HG03175 (cell line): ENCODE results near the gene PTH2.
"Not testable (repeated sequence)": the region's sequence is repeated elsewhere in the genome, so short reads cannot be mapped to it uniquely, and the experiment has no call there.

Experiments used
- ATAC-seq: cut with Tn5 transposase; IDR thresholded peaks from one replicate; pipeline ENCODE4 v1.9.1; 2021; ENCODE audit warnings: mild to moderate bottlenecking, moderate library complexity; ENCODE audit not compliant: unreplicated experiment

PTH2 gene, protein sequence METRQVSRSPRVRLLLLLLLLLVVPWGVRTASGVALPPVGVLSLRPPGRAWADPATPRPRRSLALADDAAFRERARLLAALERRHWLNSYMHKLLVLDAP

DNA sequence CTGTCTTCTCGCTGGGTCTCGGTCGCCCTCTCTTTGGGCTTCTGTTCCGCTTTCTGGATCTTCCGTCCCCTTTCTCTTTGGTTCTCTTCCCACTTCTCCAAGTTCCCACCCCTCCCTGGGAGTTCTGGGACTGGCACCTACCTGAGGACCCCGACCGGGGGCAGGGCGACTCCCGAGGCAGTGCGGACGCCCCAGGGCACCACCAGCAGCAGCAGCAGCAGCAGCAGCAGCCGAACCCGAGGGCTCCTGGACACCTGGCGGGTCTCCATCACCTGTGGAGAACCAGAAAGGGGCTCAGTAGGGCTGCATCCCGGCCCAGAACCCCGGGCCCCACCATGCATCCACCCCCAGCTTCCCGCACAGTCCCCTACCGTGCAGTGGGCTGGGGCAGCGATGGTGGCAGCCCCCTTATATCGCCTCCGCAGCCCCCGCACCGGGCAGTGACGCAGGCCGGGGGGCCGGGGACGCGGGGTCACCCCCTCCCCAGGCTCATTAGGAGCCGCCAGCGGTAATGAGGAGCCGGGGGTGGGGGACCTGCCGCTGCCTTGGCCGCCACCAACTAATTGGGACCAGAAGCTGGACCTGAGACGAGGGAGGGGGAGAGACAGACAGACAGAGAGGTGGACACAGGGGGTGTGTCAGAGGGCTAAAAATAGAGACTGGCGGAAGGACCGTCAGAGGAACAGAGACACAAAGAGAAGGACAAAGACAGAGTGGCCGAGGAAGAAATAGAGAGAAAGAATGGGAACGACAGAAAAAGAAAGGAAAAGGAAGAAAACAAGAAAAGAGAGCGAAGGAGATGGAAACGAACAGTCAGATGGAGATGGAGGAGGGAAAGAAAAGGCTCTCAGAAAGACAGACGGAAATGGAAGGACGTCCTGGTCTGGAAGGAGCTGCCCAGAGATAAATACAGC, at the start of gene PTH2:
PTH2 (minus strand) TSS at position 371 of the 914 bp plus-strand sequence; CDS start at position 269, 102 bp downstream.
- ATAC-seq, result no peak

DNA sequence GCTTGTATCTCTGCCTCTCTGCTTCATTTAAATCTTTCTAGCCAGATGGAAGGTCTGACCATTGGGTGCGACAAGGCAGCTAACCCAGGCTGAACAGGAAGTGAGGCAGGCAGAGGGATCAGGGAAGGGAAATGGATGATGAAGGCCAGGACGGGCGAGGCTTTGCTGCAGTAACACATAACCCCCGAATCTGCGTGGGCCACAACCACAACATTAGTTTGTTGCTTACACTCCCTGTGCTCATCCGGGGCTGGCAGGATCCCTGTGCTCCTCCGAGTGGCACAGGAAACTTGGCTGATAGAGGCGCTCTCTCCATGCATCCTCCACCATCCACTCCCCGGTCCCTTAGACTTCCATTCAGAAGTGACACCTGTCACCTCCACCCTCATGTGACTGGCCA, 49.7 kb upstream of the PTH2 start:
- ATAC-seq, result no peak

DNA sequence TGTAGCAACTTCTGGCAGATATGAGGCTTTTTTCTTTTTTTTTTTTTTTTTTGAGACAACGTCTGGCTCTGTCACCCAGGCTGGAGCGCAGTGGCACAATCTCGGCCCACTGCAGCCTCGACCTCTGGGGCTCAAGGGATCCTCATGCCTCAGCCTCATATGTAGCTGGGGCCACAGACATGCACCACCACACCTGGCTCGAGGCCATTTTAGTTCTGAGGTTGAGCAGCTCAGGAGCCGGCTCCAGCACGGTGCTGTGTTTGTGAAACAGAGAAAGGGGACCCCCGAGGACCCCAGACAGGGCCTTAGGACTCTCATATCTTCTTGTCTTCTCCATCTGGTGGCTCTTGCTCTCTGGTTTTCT, 47.4 kb upstream of the PTH2 start:
- ATAC-seq, result no peak

DNA sequence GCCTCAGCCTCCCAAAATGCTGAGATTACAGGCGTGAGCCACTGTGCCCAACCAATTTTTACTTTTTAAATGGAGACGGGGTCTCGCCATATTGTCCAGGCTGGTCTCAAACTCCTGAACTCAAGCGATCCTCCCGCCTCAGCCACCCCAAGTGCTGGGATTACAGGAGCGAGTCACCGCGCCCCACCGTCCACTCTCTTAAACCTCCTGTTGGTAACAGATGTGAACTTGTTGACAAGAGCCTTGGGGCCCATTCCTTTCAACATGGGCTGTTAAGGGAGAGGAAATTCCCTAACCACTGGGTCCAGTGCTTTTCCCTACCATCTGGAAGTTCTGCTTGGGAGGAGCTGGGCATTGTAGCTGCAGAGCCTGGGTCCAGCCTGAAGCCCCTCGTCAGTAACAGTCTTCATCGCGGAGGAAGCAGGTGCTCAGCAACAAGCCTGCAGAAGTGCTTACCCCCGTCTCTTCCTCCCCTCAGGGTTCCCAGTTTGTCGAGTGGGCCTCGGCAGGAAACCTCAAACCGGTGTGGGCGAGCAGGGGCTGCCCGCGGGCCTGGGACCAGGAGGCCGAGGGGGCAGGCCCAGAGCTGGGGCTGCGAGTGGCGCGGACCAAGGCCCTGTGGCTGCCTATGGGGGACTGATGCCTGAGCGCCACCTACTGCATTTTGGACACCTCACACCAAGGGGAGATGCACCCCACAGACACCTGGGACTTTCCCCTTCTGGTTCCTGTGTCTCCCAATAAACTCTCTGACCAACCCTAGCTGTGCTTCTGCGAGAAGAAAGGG, 46.8 kb upstream of the PTH2 start:
- peak; percentile 40 for ATAC-seq

DNA sequence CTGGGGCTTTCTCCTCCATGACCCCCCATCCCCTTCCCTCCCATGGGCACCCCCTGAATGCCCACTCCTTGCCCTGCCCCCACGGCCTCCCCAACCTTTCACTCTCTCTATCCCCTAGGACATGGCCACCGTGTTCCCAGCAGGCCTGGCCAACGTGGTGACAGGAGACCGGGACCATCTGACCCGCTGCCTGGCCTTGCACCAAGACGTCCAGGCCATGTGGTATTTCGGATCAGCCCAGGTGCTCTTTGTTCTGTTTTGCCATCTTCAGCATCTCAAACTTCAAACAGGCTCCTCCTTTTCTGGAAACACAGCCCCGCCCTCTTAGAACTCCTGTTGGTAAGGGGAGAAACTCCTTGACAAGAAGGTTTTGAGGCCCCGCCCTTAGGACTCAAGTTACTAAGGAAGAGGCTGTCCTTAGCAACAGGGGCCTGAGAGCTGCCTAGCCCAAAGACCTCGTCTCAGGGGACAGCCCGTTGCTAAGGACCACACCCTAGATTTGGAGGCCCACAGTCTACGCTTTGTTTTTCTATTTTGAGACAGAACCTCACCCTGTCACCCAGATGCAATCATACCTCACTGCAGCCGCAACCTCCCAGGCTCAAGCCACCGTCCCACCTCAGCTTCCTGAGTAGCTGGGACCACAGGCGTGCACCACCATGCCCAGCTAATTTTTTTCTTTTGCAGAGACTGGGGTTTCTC, 45.7 kb upstream of the PTH2 start:
- peak; percentile 71 for ATAC-seq

DNA sequence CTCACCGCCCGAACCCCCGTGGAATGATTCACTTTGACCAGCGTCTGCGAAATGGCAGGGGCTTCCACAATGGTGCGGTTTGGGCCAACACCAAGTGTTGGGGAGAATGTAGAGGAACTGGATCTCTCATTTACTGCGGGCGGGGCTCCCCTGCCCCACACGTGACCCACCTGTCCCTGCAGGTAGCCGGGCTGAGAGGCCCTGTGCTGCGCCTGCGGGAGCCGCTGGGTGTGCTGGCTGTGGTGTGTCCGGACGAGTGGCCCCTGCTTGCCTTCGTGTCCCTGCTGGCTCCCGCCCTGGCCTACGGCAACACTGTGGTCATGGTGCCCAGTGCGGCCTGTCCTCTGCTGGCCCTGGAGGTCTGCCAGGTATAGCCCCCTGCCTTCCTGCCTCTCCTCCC, 45.0 kb upstream of the PTH2 start:
- no peak for ATAC-seq

DNA sequence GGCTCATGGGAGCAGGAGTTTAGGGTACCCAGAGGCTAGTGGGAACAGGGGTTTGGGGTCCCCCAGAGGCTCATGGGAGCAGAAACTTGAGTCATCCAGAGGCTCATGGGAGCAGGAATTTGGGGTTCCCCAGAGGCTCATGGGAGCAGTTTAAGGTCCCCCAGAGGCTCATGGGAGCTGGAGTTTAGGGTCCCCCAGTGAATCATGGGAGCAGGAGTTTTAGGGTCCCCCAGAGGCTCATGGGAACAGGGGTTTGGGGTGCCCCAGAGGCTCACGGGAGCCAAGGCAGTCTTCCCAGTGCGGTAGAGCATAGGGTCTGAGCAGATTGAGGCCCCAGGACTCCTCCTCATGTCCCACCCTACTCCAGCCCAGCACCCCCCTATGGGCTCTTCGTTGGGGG, 42.1 kb upstream of the PTH2 start:
- ATAC-seq, result no peak

DNA sequence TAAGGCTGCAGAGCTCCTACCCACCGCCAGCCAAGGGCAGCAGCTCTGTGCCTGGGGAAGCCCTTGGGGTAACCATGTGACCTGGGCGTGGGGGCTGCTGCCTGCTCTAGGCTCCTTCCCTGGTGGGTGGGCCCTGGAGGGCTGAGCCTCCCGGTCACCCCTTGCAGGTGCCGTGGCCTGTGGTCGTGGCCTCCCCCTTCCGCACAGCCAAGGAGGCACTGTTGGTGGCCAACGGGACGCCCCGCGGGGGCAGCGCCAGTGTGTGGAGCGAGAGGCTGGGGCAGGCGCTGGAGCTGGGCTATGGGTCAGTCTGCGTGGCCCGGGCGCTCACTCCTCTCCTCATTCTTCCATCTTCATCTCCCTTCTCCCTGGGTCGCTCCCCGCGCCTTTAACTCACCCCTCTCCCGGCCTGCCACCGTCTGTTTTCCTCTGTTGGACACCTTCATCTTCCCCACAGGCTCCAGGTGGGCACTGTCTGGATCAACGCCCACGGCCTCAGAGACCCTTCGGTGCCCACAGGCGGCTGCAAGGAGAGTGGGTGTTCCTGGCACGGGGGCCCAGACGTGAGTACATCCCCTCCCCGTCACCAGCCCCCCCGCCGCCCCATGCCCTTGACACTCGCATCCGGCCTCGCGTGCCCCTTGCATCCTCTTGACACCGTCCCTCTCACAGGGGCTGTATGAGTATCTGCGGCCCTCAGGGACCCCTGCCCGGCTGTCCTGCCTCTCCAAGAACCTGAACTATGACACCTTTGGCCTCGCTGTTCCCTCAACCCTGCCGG, 40.9 kb upstream of the PTH2 start:
- no peak for ATAC-seq

DNA sequence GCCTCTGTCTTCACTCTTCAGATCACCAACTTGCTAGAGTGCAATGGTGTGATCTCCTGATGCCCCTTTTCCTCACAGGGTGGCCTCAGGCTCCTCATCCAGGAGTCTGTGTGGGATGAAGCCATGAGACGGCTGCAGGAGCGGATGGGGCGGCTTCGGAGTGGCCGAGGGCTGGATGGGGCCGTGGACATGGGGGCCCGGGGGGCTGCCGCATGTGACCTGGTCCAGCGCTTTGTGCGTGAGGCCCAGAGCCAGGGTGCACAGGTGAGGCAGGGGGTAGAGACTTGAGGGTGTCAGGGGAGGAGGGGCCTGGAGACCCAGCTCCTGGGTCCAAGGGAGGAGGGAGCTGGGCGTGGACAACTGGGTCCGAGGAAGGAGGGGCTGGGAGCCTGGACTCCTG, 39.3 kb upstream of the PTH2 start:
- ATAC-seq, result no peak

DNA sequence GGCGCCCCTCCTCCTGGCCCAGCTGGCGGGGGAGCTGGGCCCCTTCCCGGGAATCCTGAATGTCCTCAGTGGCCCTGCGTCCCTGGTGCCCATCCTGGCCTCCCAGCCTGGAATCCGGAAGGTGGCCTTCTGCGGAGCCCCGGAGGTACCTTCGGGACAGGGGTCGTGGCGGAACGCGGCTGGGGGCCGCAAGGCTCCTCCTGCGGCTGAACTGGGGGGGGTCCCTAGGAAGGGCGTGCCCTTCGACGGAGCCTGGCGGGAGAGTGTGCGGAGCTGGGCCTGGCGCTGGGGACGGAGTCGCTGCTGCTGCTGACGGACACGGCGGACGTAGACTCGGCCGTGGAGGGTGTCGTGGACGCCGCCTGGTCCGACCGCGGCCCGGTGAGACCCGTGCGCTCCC, 38.4 kb upstream of the PTH2 start:
- no peak for ATAC-seq

DNA sequence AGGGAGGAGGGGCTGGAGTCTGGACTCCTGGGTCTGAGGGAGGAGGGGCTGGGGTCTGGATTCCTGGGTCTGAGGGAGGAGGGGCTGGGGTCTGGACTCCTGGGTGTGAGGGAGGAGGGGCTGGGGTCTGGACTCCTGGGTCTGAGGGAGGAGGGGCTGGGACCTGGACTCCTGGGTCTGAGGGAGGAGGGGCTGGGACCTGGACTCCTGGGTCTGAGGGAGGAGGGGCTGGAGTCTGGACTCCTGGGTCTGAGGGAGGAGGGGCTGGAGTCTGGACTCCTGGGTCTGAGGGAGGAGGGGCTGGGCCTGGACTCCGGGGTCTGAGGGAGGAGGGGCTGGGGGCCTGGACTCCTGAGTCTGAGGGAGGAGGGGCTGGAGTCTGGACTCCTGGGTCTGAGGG, 37.9 kb upstream of the PTH2 start:
- not testable (repeated sequence) for ATAC-seq

DNA sequence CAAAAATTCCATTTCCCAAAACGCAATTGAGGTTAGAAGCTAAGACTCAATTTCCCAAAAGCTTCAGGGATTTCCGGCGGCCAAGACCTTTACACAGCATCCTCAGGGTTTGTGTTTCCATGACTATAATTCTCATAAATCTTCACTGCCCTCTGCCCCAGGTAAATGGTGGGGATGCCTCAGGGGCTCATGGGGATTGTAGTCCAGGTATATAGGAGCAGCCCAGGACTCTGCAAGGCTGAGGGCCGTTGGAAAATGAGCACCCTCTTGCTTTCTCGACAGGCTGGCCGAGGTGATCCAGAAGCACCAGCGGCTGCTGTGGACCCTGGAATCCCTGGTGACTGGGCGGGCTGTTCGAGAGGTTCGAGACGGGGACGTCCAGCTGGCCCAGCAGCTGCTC, 36.1 kb upstream of the PTH2 start:
- ATAC-seq, result no peak

DNA sequence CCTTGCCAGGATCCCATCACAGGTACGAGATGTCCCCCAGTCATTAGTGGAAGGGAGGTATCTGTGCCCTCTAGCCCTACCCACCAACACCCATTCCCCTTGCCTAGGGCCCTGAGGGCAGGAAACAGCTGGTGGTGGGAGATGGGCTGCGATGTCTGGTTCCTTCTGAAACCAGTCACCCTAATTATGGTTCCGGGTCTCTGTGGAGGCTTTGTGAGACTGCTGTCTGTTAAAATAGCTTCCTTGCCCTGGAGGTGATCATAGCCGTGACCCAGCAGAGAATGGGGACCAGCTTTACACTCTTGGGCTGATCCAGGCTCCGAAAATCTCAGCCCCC, 35.3 kb upstream of the PTH2 start:
- no peak for ATAC-seq

DNA sequence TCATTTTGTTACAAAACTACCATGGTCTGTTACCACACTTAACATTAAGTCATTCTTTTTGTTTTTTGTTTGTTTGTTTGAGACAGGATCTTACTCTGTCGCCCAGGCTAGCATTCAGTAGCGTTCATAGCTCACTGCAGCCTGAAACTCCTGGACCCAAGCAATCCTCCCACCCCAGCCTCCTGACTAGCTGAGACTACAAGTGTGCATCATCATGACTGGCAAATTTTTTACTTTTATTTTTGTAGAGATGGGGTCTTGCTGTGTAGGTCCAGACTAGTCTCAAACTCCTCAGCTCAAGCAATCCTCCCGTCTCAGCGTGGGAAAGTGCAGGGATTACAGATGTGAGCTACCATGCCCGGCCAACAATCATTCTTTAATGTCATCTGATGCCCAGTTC, 33.1 kb upstream of the PTH2 start:
- ATAC-seq, result no peak

DNA sequence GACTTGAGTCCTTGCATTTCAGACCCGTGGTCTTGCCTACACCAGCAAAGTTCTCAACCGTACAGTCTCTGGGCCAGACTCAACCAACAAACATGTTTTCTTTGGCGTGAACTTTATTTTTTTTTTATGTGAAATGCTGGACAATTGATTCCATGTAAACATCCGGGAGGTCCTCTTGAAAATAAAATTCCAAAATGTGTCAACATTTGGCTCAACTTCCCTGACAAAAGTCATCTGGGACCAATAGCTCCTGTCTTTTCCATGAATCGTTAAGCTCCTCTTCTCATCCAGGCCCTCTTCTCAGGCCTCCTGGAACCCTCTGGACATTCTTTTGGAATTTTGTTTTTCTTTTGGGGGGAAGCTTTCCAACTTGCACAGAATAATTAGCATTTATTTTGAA, 32.5 kb upstream of the PTH2 start:
- ATAC-seq, result no peak

DNA sequence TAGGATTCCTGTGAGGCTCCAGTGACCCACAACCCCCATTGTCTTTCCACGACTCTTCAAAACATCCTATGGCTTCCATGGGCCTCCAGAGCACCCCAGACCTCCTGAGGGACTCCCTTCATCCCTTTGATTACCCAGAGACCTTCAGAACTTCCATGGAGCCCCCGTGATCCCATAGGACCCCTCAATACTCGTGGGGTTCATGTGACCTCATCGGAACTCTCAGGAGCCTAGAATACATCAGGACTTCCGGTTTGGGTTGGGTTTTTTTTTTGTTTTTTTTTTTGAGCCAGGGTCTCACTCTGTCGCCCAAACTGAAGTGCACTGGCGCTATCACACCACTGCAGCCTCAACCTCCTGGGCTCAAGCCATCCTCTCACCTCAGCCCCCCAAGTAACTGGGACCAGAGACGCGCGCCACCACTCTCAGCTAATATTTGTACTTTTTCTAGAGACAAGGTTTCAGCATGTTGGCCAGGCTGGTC, 30.6 kb upstream of the PTH2 start:
- ATAC-seq, result no peak

DNA sequence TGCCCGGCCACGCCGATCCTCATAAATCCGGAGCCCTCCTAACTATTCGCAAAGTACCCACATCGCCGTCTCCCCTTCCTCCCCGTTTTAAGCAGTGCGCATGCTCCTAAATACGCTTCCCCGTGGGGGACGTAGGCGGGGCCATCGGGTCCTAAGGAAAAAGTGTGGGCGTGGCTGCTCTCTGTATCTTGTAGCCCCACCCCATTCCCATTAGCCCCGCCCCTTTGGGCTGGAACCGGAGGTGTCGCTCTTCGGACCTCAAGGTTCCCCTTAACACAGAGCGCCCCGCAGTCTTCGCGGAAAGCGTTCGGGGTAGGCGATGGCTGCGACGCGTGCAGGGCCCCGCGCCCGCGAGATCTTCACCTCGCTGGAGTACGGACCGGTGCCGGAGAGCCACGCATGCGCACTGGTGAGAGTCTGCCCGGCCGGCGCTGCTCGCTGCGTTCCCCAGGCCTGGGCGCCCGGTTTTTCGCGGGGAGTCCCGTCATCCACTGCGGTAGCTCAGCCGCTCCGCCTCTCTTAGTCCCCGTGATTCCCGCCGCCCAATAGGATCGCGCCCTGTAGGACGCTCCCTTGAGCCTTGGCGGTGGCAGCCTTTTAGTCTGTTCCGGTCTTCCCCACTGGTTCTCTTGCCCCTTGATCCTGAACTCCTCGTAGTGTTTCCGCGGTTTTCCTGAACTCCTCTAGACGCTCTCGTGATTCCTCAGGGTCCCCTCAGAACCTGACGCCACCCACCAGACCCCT, 29.9 kb upstream of the PTH2 start, which contains the start of gene ALDH16A1:
ALDH16A1 (plus strand) TSS at position 213 of the 744 bp plus-strand sequence; CDS start at position 320, 107 bp downstream.
- ATAC-seq, result peak; percentile 79

DNA sequence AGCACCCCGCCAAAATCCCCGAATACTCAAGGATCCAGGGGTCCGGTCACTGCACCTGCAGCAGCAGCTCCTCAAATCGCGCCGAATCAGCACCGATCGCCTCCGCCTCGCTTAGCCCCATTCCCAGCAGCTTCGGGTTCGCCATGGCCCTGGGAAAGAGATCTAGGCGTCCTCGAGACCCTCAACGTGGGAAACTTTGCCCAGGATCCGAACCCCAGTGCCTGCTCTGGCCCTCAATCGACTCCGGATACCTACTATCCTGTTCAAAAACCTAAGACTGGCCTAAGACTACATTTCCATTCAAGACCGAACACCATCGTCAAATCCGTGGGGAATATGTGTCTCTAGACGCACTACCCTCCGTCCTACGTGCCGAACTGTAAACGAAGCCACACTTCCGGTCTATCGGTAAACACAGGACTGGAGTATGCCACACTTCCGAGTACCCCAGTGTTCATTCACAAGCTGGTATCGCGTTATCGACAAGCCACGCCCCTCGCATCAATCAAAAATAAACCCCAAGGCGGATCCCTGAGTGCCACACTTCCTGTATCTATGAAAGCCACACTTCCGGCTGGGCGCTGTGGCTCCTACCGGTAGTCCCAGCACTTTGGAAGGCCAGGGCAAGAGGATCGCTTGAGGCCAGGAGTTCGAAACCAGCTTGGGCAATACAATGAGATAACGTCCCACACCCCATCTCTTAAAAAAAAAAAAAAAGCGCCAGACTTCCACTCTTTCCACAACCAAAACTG, 28.4 kb upstream of the PTH2 start, which contains the start of gene PIH1D1:
PIH1D1 (minus strand) TSS at position 385 of the 752 bp plus-strand sequence; CDS start at position 145, 240 bp downstream.
- ATAC-seq, result peak; percentile 58

DNA sequence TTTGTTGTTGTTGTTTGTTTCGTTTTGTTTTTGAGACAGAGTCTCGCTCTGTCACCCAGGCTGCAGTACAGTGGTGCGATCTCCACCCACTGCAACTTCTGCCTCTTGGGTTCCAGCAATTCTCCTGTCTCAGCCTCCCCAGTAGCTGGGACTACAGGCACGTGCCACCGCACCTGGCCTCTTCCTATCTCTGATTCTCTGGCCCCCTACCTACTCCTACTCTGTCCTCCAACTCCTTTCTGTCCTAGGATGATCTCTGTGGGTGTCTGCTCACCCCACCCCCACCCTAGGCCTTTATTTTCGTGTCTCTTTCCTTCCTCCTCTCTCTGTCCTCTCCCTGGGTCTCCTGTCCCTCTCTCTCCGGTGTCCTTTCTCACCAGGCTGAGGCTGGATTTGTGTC, 27.2 kb upstream of the PTH2 start:
- no peak for ATAC-seq
